HL-60/S4 (cell line): ENCODE results near the gene DGCR2.
"Not testable (repeated sequence)": the region's sequence is repeated elsewhere in the genome, so short reads cannot be mapped to it uniquely, and the experiment has no call there.

Experiments
- in situ Hi-C: fragments of 300-500 bp; cut with MboI; formaldehyde crosslinking; loops from 2 replicates; pipeline ENCODE4 v1.14.3; 2022; ENCODE audit warnings: low sequenced_read_pairs

DGCR2 gene

GRCh38 chr22:19084126-19084525, 38.1 kb downstream of the DGCR2 start:
- in situ Hi-C loops = not testable (repeated sequence)

- in situ Hi-C loops = no loop called here
Observed at GRCh38 chr22:19082793-19083192, 39.4 kb downstream of the DGCR2 start.

GRCh38 chr22:19082101-19082500, 40.1 kb downstream of the DGCR2 start:
- in situ Hi-C loops = no loop called here

- in situ Hi-C loops = no loop called here
Observed at GRCh38 chr22:19081351-19081750, 40.9 kb downstream of the DGCR2 start.

- in situ Hi-C loops = no loop called here
Observed at GRCh38 chr22:19080853-19081252, 41.4 kb downstream of the DGCR2 start.

- in situ Hi-C loops = no loop called here
Observed at GRCh38 chr22:19079691-19080090, 42.5 kb downstream of the DGCR2 start.

GRCh38 chr22:19075404-19075803, 46.8 kb downstream of the DGCR2 start:
- in situ Hi-C loops = no loop called here

- in situ Hi-C loops = not testable (repeated sequence)
Observed at GRCh38 chr22:19072853-19073252, 49.4 kb downstream of the DGCR2 start.

- in situ Hi-C loops = no loop called here
Observed at GRCh38 chr22:19070397-19071169, 51.6 kb downstream of the DGCR2 start.

- in situ Hi-C loops = no loop called here
Observed at GRCh38 chr22:19069451-19069850, 52.8 kb downstream of the DGCR2 start.

GRCh38 chr22:19068784-19069271, 53.4 kb downstream of the DGCR2 start:
- in situ Hi-C loops = no loop called here

GRCh38 chr22:19067696-19068348, 54.4 kb downstream of the DGCR2 start:
- in situ Hi-C loops = no loop called here

- in situ Hi-C loops = no loop called here
Observed at GRCh38 chr22:19066531-19067271, 55.5 kb downstream of the DGCR2 start.

- in situ Hi-C loops = no loop called here
Observed at GRCh38 chr22:19065929-19066328, 56.3 kb downstream of the DGCR2 start.

- in situ Hi-C loops = no loop called here
Observed at GRCh38 chr22:19065298-19065859, 56.8 kb downstream of the DGCR2 start.

- in situ Hi-C loops = no loop called here
Observed at GRCh38 chr22:19064354-19065054, 57.7 kb downstream of the DGCR2 start.

GRCh38 chr22:19063581-19064353, 58.4 kb downstream of the DGCR2 start:
- in situ Hi-C loops = no loop called here

- in situ Hi-C loops = no loop called here
Observed at GRCh38 chr22:19062943-19063308, 59.3 kb downstream of the DGCR2 start.

GRCh38 chr22:19062139-19062942, 59.9 kb downstream of the DGCR2 start:
- in situ Hi-C loops = no loop called here
